ENCODE results near the gene UPK1A.

- TF ChIP-seq GATA2 (IDR thresholded peaks at IDR 0.05; ENCODE audit: low read depth, low read length): no peak
- TF ChIP-seq GATA3 (IDR thresholded peaks at IDR 0.05; ENCODE audit: low read depth, low read length): no peak
Observed at GRCh38 chr19:35629332-35629633, 37.0 kb upstream of the UPK1A start.

Measured in SH-SY5Y (cell line).